Stimulated activated CD4-positive, alpha-beta T cell treated with anti-CD3 and anti-CD28 coated beads, Interleukin-2, amount 100 ng/mL, for 24 hours (primary cell): ENCODE results near the gene GLIS1.
A peak's percentile ranks its signal among the peaks of the same experiment; 100 is the strongest.

Source experiments
- DNase-seq, 2 donors: peaks; one replicate each; pipeline ENCODE4 v3.0.0-alpha.2; 2020

GLIS1 gene

DNA sequence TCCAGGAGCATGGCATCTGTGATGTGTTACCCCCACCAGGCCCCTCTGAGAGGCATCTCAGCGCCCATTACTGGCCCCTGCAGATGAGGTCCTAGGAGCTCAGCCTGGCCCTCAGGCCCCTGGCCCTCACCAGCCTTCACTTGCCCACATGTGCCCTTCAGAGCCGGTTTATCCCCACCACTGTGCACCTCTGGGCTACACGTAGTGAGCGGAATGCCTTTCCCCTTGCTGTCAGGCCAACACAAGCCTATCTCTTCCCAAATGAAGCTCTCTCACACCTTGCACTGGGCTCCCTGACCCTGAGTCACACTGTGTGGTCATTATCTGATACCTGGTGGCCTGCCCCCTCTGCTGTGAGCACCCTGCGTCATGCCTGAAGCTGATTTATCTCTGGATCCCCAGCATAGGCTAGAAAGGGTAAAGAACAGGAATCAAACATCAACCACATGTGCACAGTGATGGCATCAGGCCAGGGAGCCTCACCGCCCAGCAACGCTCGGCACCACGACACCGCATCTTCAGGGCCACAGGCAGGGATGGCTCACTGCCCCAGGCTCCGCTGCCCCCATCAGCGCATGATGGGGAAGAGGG lies 49.1 kb downstream of the GLIS1 start:
- no peak for DNase-seq

- DNase-seq, result no peak
Measured at GRCh38 chr1:53689223-53689622, 49.7 kb downstream of the GLIS1 start.

DNA sequence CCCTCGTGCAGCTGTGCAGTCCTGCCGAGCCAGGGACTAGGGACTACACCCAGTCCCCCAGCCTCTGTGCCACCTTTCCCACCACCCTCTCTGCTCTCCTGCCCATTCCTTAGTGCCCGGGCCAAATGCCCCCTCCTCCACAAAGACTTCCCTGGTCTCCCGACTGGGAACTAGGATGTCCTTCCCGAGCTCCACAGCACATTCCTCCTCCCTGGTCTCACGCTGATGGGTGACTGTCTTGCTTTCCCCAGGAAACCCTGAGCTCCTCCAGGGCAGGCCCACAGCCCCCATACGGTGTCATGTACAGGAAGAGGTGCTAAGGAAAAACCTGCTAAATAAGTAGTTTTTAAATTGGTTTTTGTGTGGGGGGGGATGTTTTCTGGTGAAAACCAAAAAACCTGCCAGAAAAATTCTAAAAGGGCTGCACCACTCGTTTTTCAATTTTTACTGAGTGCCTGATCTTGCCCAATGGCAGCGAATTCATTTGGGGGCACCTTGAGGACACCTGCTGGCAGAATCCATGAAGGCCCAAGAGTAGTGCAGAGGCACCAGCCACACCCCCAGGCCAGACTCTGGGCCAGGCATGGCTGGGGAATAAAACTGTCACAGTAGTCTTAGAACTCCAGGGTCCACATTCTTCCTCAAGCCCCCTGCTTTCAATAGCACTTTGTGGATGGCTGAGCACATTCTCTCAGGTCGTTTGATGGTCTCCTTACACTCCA lies 50.4 kb downstream of the GLIS1 start:
- no peak for DNase-seq

DNA sequence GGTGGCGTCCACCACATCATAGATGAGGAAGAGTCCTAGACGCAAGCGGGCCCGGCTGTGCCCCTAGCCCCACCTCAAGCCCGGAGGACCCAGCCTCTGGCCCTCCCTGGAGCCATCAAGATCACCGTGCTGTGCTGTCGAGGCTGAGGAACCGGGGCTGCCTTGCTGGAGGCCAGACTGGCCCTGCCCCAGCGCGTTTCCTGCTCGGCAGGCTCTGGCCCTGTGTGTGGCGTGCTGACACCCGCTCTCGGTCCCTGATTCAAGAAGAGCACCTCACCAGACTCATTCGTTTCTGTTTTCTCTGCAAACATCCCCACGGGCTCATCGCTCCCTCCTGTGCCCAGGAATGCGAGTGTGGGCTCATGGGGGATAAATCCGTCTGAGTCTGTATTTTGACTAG lies 51.1 kb downstream of the GLIS1 start:
- no peak for DNase-seq

GRCh38 chr1:53687426-53687825 lies 51.5 kb downstream of the GLIS1 start:
- DNase-seq, result no peak

GRCh38 chr1:53686965-53687267 lies 52.0 kb downstream of the GLIS1 start:
- DNase-seq, result no peak

- no peak for DNase-seq
Measured at GRCh38 chr1:53686091-53686964, 52.6 kb downstream of the GLIS1 start.

DNA sequence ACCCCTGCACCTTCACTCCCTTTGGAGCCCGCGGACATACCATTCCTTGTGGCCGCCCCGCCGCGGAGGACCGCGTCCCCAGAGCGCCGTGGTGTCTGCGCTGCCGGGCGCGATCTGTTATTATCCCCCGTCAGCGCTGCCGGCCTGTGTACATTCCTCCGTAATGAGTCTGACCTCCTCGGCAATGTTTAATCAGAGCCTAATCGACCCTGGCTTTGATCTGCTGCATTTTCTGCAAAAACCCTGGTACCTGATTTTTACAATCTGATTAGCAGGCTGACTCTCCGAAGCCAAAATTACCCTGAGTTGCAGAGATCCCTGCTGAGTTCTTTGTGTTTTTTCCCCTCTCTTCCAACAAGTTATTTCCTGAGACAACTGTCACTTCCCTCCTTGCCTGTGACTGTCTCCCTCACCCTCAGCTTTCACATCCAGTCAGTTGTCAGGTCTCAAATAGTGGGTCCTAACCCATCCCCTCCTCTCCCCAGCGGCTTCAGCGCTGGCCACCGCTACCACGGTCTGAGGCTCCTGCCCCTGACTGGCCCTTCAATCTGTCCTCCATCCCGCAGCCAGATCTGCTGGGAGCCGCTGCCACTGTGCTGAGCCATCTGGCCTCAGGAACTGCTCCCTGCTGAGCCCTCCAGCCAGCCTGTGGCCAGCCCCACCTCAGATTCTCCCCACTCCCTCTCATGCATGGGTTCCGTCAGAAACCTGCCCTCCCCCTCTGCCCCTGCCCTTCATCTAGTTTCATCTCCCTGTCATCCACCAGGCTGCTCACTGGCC lies 53.5 kb downstream of the GLIS1 start:
- no peak for DNase-seq

GRCh38 chr1:53684741-53685140 lies 54.2 kb downstream of the GLIS1 start:
- no peak for DNase-seq

- no peak for DNase-seq
Measured at GRCh38 chr1:53683986-53684740, 54.8 kb downstream of the GLIS1 start.

GRCh38 chr1:53682881-53683280 lies 56.1 kb downstream of the GLIS1 start:
- DNase-seq, result no peak

GRCh38 chr1:53681977-53682685 lies 56.8 kb downstream of the GLIS1 start:
- DNase-seq, result peak; percentile 32 to 51

DNA sequence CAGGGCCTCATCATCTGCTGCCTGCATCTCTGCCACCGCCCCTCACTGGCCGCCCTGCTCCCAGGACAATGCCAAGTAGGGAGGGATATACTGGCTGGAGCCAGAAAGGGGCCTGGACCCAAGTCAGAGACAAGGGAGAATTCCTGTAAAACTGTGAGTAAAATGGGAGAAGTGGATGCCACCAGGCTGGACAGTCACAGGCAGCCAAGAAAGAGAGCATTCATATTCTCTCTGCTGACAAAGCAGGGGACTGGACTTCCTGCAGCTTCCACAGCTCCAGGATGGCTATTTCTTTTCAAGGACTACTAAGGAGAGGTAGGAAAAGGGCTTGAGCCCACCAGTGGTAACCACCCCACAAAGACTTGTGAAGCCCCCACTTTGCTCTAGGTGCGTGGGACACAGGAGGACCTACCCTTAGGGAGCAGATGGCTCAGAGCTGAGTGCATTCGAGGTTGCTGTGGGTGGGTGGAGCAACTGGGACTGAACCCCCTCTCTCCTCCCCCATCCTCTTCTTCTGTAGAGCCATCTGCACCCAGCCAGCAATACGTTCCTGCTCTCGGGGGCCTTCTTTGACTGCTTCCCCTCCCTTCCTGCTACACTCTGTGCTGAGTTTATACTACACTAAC lies 57.5 kb downstream of the GLIS1 start:
- no peak for DNase-seq

GRCh38 chr1:53680868-53681267 lies 58.1 kb downstream of the GLIS1 start:
- DNase-seq, result no peak

DNA sequence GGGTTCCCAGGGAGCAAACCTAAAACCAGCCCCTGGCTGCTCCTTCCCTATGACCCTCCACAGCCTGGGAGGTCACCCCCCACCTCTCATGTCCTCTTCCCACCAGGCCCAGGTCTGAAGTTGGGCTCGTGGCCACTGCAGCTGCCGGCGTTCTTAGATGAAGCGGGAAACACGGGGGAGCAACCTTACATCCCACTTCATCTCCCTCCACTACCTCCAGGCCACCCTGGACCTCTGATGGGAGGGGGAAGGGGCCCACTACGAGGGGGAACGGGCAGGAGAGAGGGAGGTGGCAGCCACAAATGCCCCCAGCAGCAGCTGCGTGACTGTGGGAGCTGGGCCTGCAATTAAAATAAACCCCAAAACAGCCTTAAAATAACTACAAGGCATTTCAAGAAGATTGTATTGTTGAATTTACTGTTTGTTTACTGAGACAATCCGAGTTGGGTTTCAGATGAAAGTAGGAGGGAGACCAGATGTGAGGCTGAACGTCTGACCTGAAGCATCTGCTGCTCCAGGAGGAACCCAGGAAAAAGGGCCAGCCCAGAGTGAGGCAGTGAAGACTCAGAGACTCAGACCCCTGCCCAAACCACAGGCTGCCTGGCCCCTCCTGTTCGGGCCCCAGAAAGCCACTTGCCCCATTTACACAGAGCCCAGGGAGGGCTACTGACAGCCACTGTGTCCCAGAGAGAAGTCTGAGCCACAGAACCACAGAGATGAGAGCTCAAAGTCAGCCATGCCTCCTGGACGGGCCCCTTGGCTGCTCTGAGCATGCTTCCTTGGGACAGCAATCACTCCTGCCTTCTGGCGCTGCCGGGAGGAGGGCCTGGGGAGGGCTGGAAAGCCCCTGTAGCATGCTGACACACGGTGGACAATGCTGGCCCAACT lies 59.8 kb downstream of the GLIS1 start:
- no peak for DNase-seq

GRCh38 chr1:53678507-53678906 lies 60.5 kb downstream of the GLIS1 start:
- no peak for DNase-seq

DNA sequence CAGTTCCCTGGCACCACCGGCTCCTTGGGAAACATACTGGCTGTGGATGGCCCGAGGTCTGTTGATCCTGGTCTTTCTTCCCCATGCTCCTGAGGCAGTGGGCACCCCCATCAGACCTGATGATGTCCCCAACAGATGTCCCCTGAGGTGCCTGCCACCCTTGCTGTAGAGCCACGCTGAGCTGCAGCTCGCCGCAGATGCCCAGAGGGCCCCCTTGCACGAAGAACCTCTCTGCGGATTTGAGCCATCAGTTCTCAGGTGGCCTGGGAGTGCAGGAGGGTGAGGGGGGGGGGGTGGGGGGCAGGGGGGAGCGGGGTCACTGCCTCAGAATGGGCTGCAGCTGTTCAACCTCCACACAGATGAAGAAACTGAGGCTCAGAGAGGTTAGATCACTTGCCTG lies 60.9 kb downstream of the GLIS1 start:
- DNase-seq, result no peak

DNA sequence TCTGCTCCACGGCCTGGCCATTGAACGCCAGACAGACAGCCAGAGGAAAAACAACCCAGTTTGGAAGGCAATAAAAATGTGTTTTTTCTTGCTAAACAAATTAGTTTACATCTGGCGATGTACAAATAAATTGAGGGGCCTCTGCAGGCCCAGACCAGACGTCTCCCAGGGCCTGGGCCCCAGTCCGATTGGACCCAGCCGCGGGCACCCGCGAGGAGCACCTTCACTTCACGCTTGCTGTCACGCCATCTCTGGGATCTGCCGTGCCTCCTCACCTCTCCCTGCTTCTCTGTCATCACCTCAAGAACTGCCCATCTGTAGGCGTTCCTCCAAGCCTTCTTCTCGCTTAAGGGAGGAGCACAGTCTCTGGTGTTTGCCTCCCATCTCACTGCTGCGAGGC lies 61.5 kb downstream of the GLIS1 start:
- DNase-seq, result no peak

DNA sequence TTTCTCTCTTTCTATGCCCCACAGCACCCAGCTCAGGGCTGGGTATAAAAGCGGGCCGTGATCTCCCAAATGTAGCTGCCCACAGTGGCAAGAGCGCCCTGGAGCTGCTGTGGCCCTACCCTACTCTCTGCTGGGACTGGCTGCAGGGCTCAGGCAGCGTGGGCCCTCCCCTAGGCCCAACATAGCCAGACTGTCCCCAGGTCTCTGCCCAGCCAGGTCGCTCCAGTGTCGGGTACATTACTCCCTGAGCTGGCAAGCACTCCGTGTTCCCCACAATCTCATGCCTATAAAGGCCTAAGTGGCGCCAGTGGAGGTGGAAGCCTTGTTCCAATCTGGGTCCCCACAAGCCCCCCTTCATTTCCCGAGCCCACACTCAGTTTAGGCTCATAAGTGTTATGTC lies 66.2 kb downstream of the GLIS1 start:
- no peak for DNase-seq

DNA sequence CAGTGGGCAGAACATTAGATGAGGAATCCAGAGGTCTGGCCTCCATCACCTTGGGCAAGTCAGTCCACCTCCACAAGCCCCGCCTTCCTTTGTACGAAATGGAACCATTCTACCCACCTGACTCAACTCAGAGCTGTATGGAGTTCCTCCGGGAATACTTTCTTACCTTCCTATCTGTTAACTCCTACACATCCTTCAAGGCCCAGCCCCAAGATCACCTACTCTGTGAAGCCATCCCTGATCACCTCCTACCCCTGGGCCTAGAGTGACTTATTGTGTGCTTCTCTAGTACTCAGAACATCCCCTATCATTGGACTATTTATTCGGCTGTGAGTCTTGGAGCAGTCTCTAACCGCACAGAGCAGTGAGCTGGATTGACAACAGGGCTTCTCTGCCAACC lies 66.7 kb downstream of the GLIS1 start:
- DNase-seq, result no peak
